Medulla oblongata (tissue), 1 donor: ENCODE data around the gene SIMC1.

Experiments
- DNase-seq: peaks from one replicate; pipeline ENCODE4 v3.0.0-alpha.2; 2015; ENCODE audit errors: extremely low spot score

Gene SIMC1

DNA sequence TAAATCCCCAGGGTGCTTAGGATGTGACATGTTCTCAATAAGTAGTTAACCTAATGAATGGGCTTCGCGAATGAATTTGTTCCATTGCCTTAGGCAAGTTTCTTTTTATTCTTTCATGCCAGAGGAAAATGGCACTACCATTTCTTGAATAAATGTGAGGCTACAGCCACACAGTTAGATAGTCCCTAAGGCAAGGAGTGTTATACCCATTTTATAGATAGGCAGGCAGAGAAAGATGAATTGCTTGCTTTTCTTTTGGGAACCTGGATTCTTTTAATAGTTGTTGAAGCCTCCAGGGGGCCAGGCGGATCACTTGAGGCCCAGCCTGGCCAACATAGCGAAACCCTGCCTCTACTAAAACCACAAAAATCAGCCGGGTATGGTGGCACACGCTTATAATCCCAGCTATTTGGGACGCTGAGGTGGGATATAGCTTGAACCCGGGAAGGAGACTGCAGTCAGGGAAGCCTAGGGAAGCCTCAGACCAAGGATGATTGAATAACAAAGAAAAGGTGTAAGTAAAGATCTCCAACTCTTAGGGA lies 149.2 kb downstream of the SIMC1 start:
- no peak for DNase-seq

DNA sequence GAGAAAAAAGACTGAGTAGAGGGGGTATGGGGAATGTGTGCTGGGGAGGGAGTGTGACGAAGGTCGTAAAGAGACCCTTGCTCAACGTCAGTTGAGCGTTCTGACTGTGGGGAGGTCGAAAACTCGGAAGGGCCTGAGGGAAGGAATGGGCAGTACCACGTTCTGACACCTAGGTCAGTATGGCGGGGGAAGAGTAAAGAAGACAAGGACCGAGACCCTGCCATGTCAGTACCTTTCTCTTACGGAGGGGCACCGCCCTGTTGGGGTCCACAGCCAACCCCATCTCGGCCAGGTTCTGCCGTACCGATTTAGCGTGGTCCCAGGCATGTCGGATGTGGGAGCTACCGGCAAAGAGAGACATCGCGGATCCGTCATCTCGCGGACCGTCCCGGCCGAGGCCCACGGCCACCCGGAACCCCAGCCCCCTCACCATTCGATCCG lies 149.8 kb downstream of the SIMC1 start:
- peak; percentile 16 for DNase-seq

DNA sequence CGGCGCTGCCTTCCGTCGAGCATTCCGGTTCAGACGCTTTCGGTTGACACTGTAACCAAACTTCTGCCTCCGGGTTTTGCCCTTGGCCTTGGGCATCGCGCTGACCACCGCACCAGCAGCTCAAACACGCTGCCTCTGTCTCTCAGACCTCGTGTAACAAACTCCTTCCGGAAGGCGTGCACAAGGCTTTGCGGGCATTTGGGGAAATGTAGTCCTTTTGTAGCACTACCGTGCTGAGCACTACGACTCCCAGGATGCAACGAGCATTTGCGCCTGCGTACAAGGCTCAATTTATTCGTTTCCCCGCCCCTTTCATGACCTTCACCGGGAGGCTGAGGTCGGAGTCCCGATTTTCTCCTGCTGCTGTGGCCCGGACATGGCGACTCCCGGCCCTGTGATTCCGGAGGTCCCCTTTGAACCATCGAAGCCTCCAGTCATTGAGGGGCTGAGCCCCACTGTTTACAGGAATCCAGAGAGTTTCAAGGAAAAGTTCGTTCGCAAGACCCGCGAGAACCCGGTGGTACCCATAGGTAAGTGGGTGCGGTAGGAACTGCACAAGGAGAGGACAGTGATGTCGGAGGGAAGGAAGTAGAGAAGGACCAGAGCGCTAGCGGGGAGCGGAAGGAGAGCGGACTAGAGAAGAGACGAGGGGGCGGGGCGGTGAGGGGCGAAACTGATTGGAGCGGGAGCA lies 150.4 kb downstream of the SIMC1 start, which contains the start of the genes HIGD2A and NOP16:
HIGD2A (plus strand) TSS at position 308 of the 691 bp plus-strand sequence; CDS start at position 377, 69 bp downstream.
NOP16 (minus strand) TSS at position 155 of the 691 bp plus-strand sequence; CDS start at position 96, 59 bp downstream.
- peak; percentile 100 for DNase-seq

DNA sequence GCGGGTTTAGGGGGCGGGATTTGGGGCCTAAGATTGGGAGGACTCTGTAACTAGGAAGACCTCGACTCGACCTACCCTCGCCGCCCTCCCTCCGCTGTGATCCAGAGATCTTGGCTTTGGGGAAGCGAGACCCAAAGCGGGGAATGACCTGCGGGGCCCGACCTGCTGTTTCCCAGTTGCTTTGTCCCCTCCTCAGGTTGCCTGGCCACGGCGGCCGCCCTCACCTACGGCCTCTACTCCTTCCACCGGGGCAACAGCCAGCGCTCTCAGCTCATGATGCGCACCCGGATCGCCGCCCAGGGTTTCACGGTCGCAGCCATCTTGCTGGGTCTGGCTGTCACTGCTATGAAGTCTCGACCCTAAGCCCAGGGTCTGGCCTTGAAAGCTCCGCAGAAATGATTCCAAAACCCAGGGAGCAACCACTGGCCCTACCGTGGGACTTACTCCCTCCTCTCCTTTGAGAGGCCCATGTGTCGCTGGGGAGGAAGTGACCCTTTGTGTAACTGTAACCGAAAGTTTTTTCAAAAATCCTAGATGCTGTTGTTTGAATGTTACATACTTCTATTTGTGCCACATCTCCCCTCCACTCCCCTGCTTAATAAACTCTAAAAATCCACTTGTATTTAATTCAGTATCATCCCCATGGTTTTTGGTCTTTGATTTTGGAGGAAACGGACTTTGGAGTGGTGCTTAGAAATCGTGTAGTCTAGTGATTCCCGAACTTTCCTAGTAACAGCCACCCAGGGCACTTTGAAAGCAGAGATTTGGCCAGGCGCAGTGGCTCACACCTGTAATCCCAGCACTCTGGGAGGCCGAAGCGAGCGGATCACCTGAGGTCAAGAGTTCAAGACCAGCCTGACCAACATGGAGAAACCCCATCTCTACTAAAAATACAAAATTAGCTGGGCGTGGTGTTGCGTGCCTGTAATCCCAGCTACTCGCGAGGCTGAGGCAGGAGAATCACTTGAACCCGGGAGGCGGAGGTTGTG lies 151.2 kb downstream of the SIMC1 start:
- no peak for DNase-seq

DNA sequence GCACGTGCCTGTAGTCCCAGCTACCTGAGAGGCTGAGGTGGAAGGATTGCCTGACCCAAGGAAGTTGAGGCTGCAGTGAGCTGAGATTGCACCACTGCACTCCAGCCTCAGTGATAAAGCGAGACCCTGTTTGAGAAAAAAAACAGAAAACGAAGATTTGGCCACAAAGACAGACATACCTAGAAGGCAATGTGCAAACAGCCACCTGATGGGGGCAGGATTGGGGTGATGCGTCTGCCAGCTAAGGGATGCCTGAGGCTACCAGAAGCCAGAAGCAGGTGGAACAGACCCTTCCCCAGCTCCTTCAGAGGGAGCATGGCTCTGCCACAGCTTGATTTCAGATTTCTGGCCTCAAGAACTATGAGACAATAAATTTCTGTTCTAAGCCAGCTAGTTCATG lies 153.3 kb downstream of the SIMC1 start:
- DNase-seq: no peak

DNA sequence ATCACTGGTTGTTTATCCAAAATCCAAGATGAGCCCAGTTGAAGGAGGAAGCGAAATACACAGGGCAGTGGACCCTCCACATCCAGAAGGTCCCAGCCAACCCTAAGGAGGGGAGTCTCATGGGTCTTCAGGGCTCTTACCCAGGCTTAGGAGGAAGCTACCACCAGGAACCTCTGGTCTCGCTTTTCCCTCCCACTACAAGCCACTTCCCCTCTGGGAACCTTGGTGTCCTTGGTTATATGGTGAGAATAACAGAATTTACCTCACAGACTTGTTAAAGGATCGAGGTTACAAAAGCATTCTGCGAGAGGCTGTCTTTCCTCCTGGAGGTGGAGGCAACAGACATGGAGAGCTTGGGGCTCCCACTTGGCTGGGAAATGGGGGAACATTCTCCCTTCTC lies 153.8 kb downstream of the SIMC1 start:
- peak; percentile 31 for DNase-seq

DNA sequence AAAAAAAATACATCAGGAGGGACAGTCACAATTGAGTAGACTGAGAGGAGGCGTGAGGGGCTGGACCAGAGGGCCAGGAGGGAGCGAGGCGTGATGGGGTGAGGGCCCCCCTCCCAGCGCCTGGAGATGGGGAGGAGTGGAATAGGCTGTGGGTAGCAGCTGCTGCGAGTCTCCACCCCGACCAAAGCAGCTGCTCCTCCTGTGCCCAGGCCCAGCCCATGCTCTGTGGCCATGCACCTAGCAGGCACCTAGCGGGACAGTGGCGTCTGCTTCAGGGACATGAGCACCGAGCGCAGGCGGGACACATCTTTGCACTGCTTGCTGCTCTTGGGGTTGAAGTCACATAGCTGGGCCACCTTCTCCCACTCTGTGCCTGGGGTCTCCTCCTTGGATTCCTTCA lies 154.3 kb downstream of the SIMC1 start:
- no peak for DNase-seq

DNA sequence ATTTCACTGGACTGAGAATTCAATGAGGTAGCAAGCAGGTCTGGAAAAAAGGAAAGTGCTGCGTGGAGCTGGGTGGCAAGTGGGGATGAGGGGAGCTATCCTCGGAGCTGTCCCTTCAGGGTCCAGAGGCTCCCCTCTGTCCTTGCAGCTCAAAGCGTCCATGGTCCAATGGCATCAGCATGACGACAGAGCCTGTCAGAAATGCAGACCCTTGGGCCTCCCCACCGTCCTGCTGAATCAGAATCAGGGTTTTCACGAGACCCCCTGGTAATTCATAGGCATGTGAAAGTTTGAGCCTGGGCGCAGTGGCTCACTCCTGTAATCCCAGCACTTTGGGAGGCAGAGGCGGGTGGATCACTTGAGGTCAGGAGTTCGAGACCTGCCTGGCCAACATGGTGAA lies 155.9 kb downstream of the SIMC1 start:
- no peak for DNase-seq

DNA sequence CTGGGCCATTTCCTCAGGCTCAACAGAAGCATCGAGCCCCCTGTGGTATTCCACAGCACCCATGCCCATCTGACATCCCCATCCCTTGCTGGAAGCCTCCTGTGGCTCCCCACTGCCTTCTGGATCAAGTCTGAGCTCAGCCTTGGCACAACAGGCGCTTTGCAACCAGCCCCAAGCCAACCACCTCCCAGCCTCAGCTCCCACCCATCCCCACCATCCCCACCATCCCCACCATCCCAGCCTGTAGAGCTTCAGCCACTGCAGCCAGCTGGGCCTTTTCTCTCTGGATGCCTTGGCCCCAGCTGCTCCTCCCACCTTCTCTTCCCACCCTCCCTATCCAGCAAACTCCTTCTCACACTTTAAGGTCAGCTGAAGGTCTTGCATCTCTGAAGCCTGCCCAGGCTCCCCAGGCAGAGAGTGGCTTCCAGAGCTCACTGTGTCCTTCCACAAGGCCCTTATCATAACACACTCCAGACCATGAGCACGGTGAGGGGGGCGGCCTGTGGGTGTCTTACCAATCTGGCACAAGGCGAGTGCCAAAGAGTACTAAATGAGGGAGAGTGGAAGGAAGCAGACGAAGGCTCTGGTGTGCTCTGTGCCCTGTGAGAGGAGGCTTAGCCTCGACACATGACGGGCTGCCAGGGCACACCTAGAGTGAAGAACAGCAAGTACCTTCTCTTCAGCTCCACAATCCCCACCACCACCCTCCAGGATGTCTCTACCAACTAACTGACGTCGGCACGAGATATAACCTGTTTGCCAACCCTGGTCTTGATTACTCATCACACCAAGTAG lies 156.9 kb downstream of the SIMC1 start:
- DNase-seq: no peak
